Measurements from ENCODE around the gene SHLD1.

Gene SHLD1

DNA sequence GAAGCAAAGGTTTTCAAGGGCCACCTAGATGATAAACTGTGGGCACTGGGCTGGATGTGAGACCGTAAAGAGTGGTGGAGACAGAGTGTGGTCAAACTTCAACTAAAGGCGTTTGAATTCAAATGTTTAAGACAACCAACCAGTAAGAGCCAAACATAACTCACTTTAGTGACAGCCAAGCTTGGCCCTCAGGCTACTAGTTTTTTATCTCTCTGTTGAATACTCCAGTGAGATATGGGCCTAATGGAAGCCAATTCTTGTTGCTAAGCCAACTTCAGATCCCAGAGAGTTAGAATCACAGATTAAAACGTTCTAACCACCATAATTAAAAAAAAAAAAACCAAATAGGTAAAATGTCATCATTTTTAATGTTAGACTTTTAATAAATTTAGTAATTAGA, 142.9 kb downstream of the SHLD1 start:
- TF ChIP-seq, protein P1, sequence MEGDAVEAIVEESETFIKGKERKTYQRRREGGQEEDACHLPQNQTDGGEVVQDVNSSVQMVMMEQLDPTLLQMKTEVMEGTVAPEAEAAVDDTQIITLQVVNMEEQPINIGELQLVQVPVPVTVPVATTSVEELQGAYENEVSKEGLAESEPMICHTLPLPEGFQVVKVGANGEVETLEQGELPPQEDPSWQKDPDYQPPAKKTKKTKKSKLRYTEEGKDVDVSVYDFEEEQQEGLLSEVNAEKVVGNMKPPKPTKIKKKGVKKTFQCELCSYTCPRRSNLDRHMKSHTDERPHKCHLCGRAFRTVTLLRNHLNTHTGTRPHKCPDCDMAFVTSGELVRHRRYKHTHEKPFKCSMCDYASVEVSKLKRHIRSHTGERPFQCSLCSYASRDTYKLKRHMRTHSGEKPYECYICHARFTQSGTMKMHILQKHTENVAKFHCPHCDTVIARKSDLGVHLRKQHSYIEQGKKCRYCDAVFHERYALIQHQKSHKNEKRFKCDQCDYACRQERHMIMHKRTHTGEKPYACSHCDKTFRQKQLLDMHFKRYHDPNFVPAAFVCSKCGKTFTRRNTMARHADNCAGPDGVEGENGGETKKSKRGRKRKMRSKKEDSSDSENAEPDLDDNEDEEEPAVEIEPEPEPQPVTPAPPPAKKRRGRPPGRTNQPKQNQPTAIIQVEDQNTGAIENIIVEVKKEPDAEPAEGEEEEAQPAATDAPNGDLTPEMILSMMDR (IDR thresholded peaks at IDR 0.05; ENCODE audit: insufficient read depth, low read length, missing control alignments): no peak
- ChIA-PET CTCF (interaction anchor here (1.1 kb wide), 1 partner anchor 60 kb away, joined by 3 read pairs; no protein-coding TSS in a partner anchor), POLR2A (no interaction called here)
- no peak overlapping the region for H3K4me3 ChIP-seq (ENCODE audit: low read depth, low read length)
- no peak for DNase-seq (ENCODE audit: low read depth, low spot score)

DNA sequence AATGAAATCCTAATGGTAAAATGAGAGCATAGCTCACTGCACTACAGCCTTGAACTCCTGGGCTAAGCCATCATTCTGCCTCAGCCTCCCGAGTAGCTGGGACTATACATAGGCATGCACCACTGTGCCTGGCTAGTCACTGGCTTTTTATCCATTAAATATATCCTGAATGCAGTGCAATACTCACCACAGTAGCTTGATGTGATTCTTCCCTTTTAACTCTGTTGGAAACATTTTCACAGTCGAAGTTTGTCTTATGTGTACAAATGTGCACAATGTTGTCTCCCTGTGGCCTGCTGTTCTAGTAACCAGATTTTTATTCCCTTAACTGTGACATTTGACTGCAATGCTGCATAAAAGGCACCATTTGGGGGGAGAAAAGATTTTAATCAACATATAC, 143.4 kb downstream of the SHLD1 start:
- no peak overlapping the region for H3K4me3 ChIP-seq (ENCODE audit: low read depth, low read length)
- no peak for DNase-seq (ENCODE audit: low read depth, low spot score)
- TF ChIP-seq, protein P1 (IDR thresholded peaks at IDR 0.05; ENCODE audit: insufficient read depth, low read length, missing control alignments): no peak
- POLR2A ChIA-PET: no interaction called here
- CTCF ChIA-PET: interaction anchor here (1.1 kb wide), 1 partner anchor 59 kb away, joined by 3 read pairs; no protein-coding TSS in a partner anchor

DNA sequence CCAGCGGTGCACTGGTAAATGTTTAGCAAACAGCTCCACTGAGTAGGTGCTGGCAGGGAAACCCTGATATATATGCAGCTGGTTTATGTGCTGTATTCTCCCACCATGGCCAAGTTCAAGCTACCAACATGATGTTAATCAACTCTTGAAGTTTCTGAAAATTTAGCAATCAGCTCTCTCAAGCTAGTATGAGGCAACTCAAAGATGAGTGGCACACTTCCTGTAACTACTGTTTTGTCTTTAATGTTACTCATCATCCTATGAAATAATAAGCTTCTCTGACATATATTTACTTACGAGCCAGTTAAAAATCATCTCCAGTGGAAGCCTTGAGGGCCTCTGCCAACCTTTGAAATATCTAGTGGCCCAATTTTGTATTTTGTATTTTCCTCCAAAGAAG, 145.4 kb downstream of the SHLD1 start:
- CTCF ChIA-PET: interaction anchor here (0.5 kb wide), 1 partner anchor 110 kb away, joined by 3 read pairs; no protein-coding TSS in a partner anchor
- TF ChIP-seq, protein P1 (IDR thresholded peaks at IDR 0.05; ENCODE audit: insufficient read depth, low read length, missing control alignments): no peak
- POLR2A ChIA-PET: no interaction called here

DNA sequence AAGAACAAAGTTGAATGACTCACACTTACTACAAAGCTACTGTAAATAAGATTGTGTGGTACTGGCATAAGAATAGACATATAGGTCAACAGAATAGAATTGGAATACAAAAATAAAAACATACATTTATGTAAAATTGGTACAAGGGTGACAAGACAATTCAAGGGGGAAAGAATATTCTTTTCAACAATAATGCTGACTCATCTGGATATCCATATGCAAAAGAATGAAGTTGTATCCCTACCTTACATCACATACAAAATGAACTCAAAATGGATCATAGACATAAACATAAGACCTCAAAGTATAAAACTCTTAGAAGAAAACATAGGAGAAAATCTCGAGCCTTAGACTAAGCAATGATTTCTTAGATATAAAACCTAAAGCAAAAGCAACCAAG, 149.2 kb downstream of the SHLD1 start:
- TF ChIP-seq, protein P1 (IDR thresholded peaks at IDR 0.05; ENCODE audit: insufficient read depth, low read length, missing control alignments): no peak
- no peak for DNase-seq (ENCODE audit: low read depth, low spot score)
- POLR2A ChIA-PET: no interaction called here
- H3K4me3 ChIP-seq (ENCODE audit: low read depth, low read length): no peak overlapping the region
- CTCF ChIA-PET: no interaction called here

More for the DNA sequence above, 145.4 kb downstream of the SHLD1 start:
- no peak for DNase-seq (ENCODE audit: low read depth, low spot score)
- H3K4me3 ChIP-seq (ENCODE audit: low read depth, low read length): no peak overlapping the region

DNA sequence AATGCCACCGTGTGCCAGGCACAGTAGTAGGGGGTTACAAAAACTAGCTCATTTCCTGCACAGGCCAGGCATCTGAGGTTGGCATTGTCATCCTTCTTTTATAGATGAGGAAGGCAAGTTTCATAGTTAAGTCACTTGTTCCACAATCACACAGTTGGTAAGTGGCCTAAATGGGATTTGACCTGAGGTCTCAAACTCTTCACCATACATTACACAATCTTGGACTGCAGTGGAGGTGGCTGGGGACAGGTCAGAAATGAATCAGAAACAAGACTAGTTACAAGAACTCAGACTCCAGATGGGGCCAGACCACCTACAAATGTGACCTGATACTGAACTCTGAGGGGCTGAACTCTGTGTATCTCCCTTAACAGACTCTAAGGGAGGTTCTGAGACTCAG, 150.7 kb downstream of the SHLD1 start:
- no peak for DNase-seq (ENCODE audit: low read depth, low spot score)
- TF ChIP-seq, protein P1 (IDR thresholded peaks at IDR 0.05; ENCODE audit: insufficient read depth, low read length, missing control alignments): no peak
- ChIA-PET POLR2A (no interaction called here), CTCF (no interaction called here)
- no peak overlapping the region for H3K4me3 ChIP-seq (ENCODE audit: low read depth, low read length)

DNA sequence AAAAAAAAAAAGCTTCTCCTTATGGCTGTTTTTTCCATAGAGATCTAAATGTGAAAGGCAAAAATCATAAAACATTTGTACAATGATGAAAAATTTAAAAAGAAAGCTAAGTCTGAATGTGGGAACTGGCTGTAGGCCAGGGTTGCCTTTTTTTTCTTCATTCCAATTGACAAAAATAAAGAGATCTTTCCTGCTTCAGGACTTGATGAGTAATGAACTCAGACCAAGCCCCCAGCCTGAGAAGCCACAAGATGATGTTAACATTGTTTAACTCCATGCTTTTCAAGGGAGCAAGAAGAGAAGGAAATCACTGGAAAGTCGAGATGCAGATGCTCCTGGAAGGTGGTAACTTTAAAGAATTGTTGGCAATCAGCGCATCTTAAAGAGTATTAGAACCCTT, 158.8 kb downstream of the SHLD1 start:
- no peak for DNase-seq (ENCODE audit: low read depth, low spot score)
- ChIA-PET POLR2A (no interaction called here), CTCF (no interaction called here)
- TF ChIP-seq, protein P1 (IDR thresholded peaks at IDR 0.05; ENCODE audit: insufficient read depth, low read length, missing control alignments): no peak
- no peak overlapping the region for H3K4me3 ChIP-seq (ENCODE audit: low read depth, low read length)

Measured in AG04449 (cell line).